Measurements from ENCODE around the gene KIF7. TPM values are rescaled to one million over a fixed set of nuclear protein-coding genes. Genes with fewer than 3 reads are reported as not detected.
"Not testable (repeated sequence)": the region's sequence is repeated elsewhere in the genome, so short reads cannot be mapped to it uniquely, and the experiment has no call there.

The KIF7 gene
- total RNA-seq, 1 donor from 2014 or later = 5.4 TPM

DNA sequence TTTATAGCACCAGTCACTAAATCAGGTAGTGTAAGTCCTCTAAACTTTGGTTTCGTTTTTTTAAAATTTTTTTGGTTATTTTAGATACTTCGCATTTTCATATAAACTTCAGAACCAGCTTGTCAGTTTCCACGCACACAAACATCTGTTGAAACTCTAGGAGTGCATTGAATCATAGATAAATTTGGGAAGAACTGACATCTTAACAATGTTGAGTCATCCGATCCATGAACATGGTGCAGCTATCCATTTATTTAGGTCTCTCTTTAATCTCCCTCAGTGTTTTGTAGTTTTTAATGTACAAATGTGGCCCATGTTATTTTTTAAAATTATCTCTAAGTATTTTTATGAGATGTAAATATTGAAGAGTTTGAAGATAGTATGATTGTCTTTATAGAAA lies 62.2 kb downstream of the KIF7 start:
- no peak for DNase-seq (ENCODE audit: low read depth)
- TF ChIP-seq CTCF (conservative IDR thresholded peaks at IDR 0.05; ENCODE audit: low read depth, low read length) = no peak
- H3K4me3 ChIP-seq (ENCODE audit: low read depth, low read length) = no peak overlapping the region

- DNase-seq (ENCODE audit: low read depth) = no peak
- H3K4me3 ChIP-seq (ENCODE audit: low read depth, low read length) = no peak overlapping the region
- no peak for TF ChIP-seq CTCF (conservative IDR thresholded peaks at IDR 0.05; ENCODE audit: low read depth, low read length)
These were observed 63.4 kb downstream of the KIF7 start for GRCh38 chr15:89591834-89592233.

DNA sequence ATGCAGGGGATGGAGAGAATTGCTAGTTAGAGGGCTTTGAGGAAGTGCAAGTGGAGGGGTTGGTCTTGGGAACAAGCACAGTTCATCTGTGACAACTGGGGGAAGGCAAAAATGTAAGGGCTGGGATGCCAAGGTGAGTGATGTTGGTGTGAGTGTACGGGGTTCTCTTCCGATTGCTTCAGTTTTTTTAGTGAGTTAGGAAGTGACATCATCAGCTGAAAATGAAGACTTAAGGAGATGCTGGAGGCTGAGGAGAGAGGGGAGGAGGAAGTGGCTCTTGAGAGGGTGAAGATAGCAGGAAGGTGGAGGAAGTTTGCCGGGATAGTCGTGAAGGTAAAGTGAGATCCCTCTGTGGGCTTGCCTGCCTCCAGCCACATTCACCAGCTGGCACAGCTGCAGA lies 67.3 kb downstream of the KIF7 start:
- no peak for TF ChIP-seq CTCF (conservative IDR thresholded peaks at IDR 0.05; ENCODE audit: low read depth, low read length)
- no peak for DNase-seq (ENCODE audit: low read depth)
- no peak overlapping the region for H3K4me3 ChIP-seq (ENCODE audit: low read depth, low read length)

DNA sequence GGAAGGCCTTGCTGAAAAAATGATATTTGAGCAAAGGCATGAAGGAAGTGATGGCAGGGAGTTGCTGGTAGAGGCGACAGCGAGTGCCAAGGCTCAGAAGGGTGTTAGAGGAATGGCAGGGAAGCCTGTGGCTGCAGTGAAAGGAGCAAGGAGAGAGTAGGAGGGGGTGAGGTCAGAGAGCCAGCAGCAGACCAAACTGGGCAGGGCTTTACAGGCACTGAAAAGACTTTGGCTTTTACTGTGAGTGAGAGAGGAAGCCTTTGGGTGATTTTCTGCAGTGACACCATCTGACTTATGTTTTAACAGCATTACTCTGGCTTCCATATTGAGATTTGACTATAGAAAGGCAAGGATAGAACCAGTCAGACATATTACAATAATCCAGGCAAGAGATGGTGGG lies 68.6 kb downstream of the KIF7 start:
- TF ChIP-seq CTCF (conservative IDR thresholded peaks at IDR 0.05; ENCODE audit: low read depth, low read length) = no peak
- H3K4me3 ChIP-seq (ENCODE audit: low read depth, low read length) = no peak overlapping the region

DNA sequence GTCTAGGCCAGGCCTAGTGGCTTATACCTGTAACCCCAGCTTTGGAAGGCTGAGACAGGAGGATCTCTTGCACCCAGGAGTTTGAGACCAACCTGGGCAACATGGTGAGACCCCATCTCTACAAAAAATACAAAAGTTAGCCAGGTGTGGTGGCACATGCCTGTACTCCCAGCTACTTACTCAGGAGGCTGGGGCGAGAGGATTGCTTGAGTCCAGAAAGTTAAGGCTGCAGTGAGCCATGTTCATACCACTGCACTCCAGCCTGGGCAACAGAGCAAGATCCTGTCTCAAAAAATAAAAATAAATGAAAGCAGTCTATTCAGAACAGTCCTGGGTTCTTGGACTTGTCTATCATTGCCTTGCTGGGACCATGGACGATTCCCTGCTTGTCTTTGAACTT lies 74.5 kb downstream of the KIF7 start:
- DNase-seq (ENCODE audit: low read depth); H3K4me3 ChIP-seq (ENCODE audit: low read depth, low read length): not testable (repeated sequence)

More for the DNA sequence above, 68.6 kb downstream of the KIF7 start:
- DNase-seq (ENCODE audit: low read depth) = no peak

GRCh38 chr15:89578146-89578545 lies 77.1 kb downstream of the KIF7 start:
- no peak overlapping the region for H3K4me3 ChIP-seq (ENCODE audit: low read depth, low read length)
- no peak for TF ChIP-seq CTCF (conservative IDR thresholded peaks at IDR 0.05; ENCODE audit: low read depth, low read length)

More at GRCh38 chr15:89578146-89578545, 77.1 kb downstream of the KIF7 start:
- no peak for DNase-seq (ENCODE audit: low read depth)

Other genes starting within 250 kb of the KIF7 start
- gene RHCG, start 158.9 kb downstream of the KIF7 start, total RNA-seq = 0.07 TPM in 1 of 2 replicates, not detected in the other
- 12.0 and 13.1 TPM in 2 replicates for gene TICRR, start 80.0 kb downstream of the KIF7 start, total RNA-seq
- gene PLIN1, start 23.9 kb upstream of the KIF7 start, total RNA-seq = 0.06 and 0.14 TPM in 2 replicates
- 3.5 and 4.5 TPM in 2 replicates for gene PEX11A, start 35.3 kb upstream of the KIF7 start, total RNA-seq
- gene WDR93, start 35.3 kb upstream of the KIF7 start, total RNA-seq = not detected in 2 replicates
- 1.9 and 2.7 TPM in 2 replicates for gene MESP1, start 95.8 kb upstream of the KIF7 start, total RNA-seq
- 1.1 and 2.5 TPM in 2 replicates for gene MESP2, start 120.9 kb upstream of the KIF7 start, total RNA-seq
- 8.6 and 44.9 TPM in 2 replicates for gene ANPEP, start 159.4 kb upstream of the KIF7 start, total RNA-seq
- gene AP3S2, start 238.5 kb upstream of the KIF7 start, total RNA-seq = 22.7 and 30.5 TPM in 2 replicates

Measured in epithelial cell of proximal tubule (primary cell).